Endometrial microvascular endothelial cells (primary cell): ENCODE measurements around the gene BHMT2. TPM values are rescaled to one million over a fixed set of nuclear protein-coding genes. Genes with fewer than 3 reads are reported as not detected.

Experiments used
- in situ Hi-C: cut with HindIII; loops from 2 replicates; pipeline ENCODE4 v1.10.0; 2017; ENCODE audit warnings: low sequenced_read_pairs, low pct_unique_long_range_greater_than_20kb; ENCODE audit errors: inconsistent ontology term
- total RNA-seq: library from RNA; depleted of rRNA; stranded (reverse); fragments of >200 nt; gene quantifications from one replicate; pipeline ENCODE4 v1.2.3, GENCODE V29; 2015; ENCODE audit errors: inconsistent ontology term

Gene BHMT2
- total RNA-seq, 1 donor from 2014 or later: 1.7 TPM

DNA sequence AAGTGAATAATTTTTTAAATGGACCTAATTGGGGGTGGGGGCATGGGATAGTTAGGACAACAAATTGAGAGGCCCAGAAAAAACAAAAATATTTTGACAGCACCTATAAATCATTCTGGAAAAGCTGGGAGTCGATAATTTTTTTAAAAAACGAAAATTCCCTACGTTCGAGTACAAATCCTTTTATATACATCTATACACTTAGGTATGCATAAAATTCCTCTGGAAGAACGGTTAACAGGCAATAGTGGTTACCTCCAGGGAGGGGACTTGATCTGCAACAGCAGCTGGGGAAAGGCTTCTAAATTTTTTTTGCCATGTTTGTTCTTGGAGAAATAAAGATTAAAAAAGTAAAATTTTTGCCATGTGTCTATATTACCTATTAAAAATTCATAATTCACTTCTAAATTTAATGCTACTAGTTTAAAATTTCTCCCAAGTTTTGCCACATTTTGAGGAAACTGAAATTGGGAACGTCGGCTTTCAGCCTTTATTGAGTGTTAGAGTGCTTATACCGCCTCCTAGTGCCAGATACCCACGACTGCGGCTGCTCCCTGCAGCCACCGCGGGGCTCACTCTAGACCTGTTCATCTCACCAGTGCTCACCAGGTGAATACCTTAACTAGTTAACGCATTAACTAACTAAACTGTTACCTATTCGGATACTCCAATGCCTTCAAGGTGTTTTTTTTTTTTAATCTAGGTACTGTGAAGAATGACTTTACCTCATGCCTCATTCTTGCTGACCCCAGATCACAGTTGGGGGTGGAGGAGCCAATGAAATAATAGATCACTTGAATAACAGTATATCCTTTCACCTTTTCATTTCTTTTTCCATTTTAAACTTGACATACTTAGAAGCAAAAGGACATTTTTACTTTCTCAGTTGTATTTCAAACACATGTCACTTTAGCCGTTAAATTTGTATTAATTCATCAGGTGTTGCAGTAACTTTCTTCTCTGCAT, 40.2 kb downstream of the BHMT2 start:
- in situ Hi-C loops: no loop called here

- in situ Hi-C loops: no loop called here
Observed at GRCh38 chr5:79111387-79111959, 41.9 kb downstream of the BHMT2 start, which contains the start of gene BHMT. Gene BHMT, plus strand, starts transcription at chr5:79111809. Its CDS starts 77 bp downstream, at chr5:79111886.

DNA sequence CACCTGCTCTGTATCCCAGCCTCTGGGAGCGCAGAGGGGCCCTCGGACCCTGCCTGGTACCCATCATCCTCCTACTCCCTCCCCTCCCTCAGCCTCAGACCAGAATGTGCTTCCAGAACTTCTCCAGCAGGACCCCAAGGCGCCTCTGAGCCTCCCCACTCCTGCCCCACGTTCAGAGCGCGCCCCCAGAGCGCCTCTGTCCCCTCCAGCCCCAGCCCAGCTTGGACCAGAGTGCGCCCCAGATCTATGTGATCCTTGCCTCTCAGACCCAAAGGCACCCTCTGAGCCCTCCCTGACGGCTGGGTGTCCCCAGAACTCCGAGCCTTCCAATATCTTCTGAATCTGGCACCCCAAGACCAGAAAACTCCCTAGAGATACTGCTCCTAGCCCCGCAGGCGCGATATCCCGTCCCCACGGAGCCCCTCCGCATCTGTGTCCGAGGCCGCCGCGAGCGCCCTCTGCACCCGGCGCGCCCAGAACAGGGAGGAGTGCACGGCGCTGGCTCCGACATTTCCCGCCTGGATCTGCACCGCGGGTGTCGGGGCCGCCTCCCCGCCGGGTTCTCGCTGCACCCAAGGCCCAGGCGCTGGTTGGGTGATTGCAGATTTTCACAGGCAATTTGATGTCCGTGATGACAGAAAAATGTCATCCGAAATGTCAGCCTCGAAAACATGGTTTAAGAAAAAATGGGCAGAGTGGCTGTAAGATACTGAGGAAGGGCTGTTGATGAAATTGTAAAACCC, 42.6 kb downstream of the BHMT2 start:
- in situ Hi-C loops: no loop called here

- in situ Hi-C loops: no loop called here
Observed at GRCh38 chr5:79112703-79113058, 43.1 kb downstream of the BHMT2 start.

DNA sequence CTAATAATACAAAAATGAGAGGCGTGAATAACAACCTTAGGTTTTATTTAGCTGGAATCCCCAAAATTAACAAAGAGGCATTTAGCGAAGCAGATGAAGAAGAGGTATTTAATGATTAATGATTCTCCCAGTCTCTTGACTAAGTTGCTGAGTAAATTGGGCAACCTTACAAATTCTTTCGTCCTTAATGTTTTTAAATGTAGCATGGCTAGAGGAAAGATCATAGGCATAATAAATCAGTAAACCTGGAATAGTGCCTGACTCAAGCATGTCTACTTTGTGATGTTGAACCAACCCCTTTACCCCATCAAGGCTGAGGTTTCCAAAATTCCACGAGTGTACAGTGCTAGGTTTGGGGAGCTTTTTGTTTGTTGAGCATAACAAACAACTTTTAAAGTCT, 49.9 kb downstream of the BHMT2 start:
- in situ Hi-C loops: no loop called here

DNA sequence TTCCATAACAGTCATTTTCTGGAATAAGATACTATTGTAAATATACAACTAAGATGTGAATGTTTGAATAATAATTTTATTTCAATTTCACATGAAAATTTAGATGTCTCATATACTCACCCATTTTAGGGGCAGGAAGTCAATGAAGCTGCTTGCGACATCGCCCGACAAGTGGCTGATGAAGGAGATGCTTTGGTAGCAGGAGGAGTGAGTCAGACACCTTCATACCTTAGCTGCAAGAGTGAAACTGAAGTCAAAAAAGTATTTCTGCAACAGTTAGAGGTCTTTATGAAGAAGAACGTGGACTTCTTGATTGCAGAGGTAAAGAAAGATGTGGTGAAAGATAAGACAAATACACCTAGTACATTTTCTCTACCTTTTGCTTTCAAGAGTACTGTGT, 50.7 kb downstream of the BHMT2 start:
- in situ Hi-C loops: no loop called here

DNA sequence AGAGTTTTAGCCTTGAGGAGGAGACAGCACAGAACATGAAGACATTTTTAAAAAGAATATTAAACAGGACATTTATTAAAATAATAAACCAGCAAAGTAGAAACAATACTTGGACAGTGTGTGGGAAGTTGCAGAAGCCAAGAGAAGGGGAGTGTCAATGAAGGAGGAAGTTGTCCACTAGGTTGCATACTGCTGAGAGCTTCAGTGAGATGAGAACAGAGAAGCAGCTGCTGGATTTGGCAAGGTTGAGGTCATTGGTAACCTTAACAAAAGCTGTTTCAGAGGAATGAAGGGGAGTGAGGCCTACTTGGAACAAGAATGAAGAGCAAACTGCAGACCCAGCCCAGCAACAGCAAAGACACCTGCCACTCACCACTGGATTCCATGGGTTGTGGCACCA, 53.4 kb downstream of the BHMT2 start:
- in situ Hi-C loops: no loop called here

GRCh38 chr5:79124607-79125006, 55.0 kb downstream of the BHMT2 start:
- in situ Hi-C loops: no loop called here

DNA sequence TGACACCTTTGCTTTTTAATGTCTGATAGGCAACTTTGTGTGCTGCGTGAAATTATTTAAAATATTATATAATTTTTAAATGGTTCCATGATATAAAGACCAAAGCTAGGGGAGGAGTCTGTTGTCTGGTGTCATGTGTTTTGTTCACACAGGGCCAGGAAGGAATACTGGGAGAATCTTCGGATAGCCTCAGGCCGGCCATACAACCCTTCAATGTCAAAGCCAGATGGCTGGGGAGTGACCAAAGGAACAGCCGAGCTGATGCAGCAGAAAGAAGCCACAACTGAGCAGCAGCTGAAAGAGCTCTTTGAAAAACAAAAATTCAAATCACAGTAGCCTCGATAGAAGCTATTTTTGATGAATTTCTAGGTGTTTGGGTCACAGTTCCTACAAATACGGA, 61.2 kb downstream of the BHMT2 start:
- in situ Hi-C loops: no loop called here

DNA sequence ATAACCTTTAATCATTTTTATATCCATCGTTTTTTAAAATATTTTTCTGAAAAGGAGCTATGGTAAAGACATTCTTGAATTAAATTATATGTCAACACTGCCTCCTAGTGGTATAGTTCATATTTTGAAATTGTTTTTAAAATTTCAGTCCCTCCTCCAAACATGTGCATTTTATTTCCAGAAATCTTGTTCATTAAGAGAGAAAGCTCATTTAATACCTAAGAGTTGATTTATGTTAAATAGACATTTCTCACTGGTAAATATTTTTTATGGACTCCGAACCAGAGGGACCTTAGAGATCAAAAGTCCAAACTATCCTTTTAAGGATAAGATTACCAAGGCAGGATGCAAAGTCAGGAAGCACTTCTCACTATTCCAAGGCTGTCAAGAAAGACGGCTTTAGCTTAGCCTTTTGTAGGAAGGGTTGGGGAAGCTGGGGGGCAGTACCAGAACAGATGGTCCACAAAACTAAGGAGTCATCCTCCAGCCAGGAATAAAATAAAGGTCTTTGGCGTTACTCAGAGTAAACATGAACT, 63.6 kb downstream of the BHMT2 start:
- in situ Hi-C loops: no loop called here

DNA sequence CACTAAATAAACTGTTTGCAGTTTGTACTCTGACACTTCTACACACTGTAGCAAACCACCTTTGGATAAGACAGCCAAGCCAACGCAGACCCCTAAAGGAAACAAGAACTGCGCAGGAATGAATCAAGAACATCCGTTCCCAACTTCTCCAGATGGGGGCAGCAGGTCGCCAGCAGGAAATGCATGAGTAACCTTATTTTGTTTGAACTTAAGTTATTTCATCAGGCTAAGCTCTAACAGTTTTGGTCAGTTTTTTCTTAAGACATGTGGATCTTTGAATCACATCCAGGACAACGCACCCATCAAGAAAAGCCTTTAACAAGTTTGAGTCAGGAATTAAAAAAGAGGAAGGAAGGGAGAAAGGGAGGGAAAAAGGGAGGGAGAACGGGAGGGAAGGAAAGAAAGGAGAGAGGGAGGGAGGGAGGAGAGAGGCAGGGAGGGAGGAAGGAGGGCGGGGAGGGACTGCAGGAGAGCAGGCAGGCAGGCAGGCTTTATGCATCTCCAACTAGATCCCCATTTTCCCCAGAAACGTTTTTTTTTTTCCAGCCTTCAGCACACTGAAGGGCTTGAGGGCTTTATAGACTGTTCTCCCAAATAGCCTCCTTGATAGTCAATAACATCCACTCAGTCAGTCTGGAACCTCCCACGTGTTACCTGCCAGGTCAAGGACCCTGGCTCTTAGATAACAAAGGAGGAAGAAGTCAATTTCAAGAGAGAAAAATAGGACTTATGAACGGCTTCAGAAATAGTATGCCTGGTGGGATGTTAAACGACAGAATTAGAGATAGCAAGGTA, 64.3 kb downstream of the BHMT2 start:
- in situ Hi-C loops: no loop called here

- in situ Hi-C loops: no loop called here
Observed at GRCh38 chr5:79135790-79136553, 66.4 kb downstream of the BHMT2 start.

GRCh38 chr5:79136618-79137017, 67.1 kb downstream of the BHMT2 start:
- in situ Hi-C loops: no loop called here

Other genes with a start within 250 kb of the BHMT2 start
- 20.3 TPM for gene ARSB, start 84.5 kb upstream of the BHMT2 start, total RNA-seq
- not detected for gene DMGDH, start 93 bp upstream of the BHMT2 start, total RNA-seq
- gene BHMT, start 42.0 kb downstream of the BHMT2 start, total RNA-seq: not detected
- gene JMY, start 166.4 kb downstream of the BHMT2 start, total RNA-seq: 2.9 TPM